H1 (cell line): Measurements from ENCODE around the gene INKA2. TPM values are rescaled to one million over a fixed set of nuclear protein-coding genes. Genes with fewer than 3 reads are reported as not detected.

Source experiments
- BCL11A ChIP-seq, 2 experiments: IDR thresholded peaks; one replicate each; pipeline ENCODE4 v1.6.1; 2011; ENCODE audit warnings: low read depth in 2 of 2, low read length in 2 of 2, mild to moderate bottlenecking in 2 of 2
- CTBP2 ChIP-seq: IDR thresholded peaks from 2 replicates; pipeline ENCODE4 v1.7.0; 2011; ENCODE audit warnings: borderline replicate concordance, mild to moderate bottlenecking, moderate library complexity, mixed read lengths, low read length; ENCODE audit not compliant: insufficient read depth, insufficient read length
- EZH2 ChIP-seq: fragments of 200-600 bp; sonication (generic); IDR thresholded peaks from 2 replicates; pipeline ENCODE4 v1.7.1; 2012; ENCODE audit warnings: low read depth, mild to moderate bottlenecking, moderate library complexity, low read length, inconsistent platforms; ENCODE audit not compliant: severe bottlenecking
- GABPA ChIP-seq: IDR thresholded peaks from 2 replicates; pipeline ENCODE4 v1.6.1; 2011; ENCODE audit warnings: mild to moderate bottlenecking, low read length, moderate library complexity, borderline replicate concordance; ENCODE audit not compliant: insufficient read depth
- HDAC2 ChIP-seq, 2 experiments: fragments of 300-600 bp in 1 of 2; sonication (generic) in 1 of 2; IDR thresholded peaks; 2 replicates each; pipeline ENCODE4 v1.6.1; 2011 to 2012; ENCODE audit warnings: low read depth in 2 of 2, low read length in 2 of 2, mild to moderate bottlenecking in 2 of 2, moderate library complexity in 2 of 2, borderline replicate concordance in 1 of 2, inconsistent platforms in 1 of 2
- JUND ChIP-seq: IDR thresholded peaks from 2 replicates; pipeline ENCODE4 v1.6.1; 2011; ENCODE audit warnings: mild to moderate bottlenecking, improper control_type of control experiment, low read length
- KDM1A ChIP-seq: fragments of 200-600, 300-600 bp; sonication (generic); IDR thresholded peaks from 2 replicates; pipeline ENCODE4 v1.7.1; 2016; ENCODE audit warnings: mild to moderate bottlenecking, low read length, borderline replicate concordance
- KDM5A ChIP-seq: fragments of 200-600 bp; IDR thresholded peaks from 2 replicates; pipeline ENCODE4 v1.7.1; 2012; ENCODE audit warnings: mild to moderate bottlenecking, low read length, inconsistent platforms, mixed read lengths
- RAD21 ChIP-seq, 2 experiments: IDR thresholded peaks in 1 of 2; conservative IDR thresholded peaks in 1 of 2; 2 replicates each; pipeline ENCODE4 v1.6.1; 2011; ENCODE audit warnings: low read depth in 2 of 2, low read length in 2 of 2, improper control_type of control experiment in 1 of 2, inconsistent platforms in 1 of 2, mild to moderate bottlenecking in 1 of 2, moderate library complexity in 1 of 2
- RBBP5 ChIP-seq: IDR thresholded peaks from 2 replicates; pipeline ENCODE4 v1.7.1; 2012; ENCODE audit warnings: low read depth, mild to moderate bottlenecking, inconsistent platforms, low read length, moderate library complexity, borderline replicate concordance
- RNF2 ChIP-seq: fragments of 200-900, 300-1000 bp; sonication (generic); IDR thresholded peaks from 2 replicates; pipeline ENCODE4 v1.7.1; 2016; ENCODE audit warnings: borderline replicate concordance, low read depth, mild to moderate bottlenecking, antibody characterized with exemption, low read length; ENCODE audit not compliant: poor library complexity, severe bottlenecking; ENCODE audit errors: missing control alignments
- SIX5 ChIP-seq: IDR thresholded peaks from 2 replicates; pipeline ENCODE4 v1.6.1; 2011; ENCODE audit warnings: mild to moderate bottlenecking, low read depth, low read length
- SP4 ChIP-seq: IDR thresholded peaks from 2 replicates; pipeline ENCODE4 v1.6.1; 2012; ENCODE audit warnings: low read length, inconsistent platforms
- TAF1 ChIP-seq: IDR thresholded peaks from 2 replicates; pipeline ENCODE4 v1.6.1; 2011; ENCODE audit warnings: mild to moderate bottlenecking, low read depth, low read length
- TCF12 ChIP-seq: IDR thresholded peaks from 2 replicates; pipeline ENCODE4 v1.6.1; 2011; ENCODE audit warnings: low read depth, mild to moderate bottlenecking, low read length
- TEAD4 ChIP-seq: IDR thresholded peaks from 2 replicates; pipeline ENCODE4 v1.6.1; 2012; ENCODE audit warnings: low read depth, low read length, inconsistent platforms, mixed read lengths
- YY1 ChIP-seq: IDR thresholded peaks from 2 replicates; pipeline ENCODE4 v1.6.1; 2011; ENCODE audit warnings: low read depth, mild to moderate bottlenecking, low read length
- ZNF274 ChIP-seq: IDR thresholded peaks from 2 replicates; pipeline ENCODE4 v1.7.0; 2012; ENCODE audit warnings: low read length, borderline replicate concordance; ENCODE audit errors: extremely low read depth
- polyA plus RNA-seq, 7 experiments: library from polyadenylated mRNA; depleted of rRNA in 3 of 7; stranded (reverse) in 5 of 7; unstranded in 2 of 7; fragments of >200 nt in 5 of 7; fragments of 200-250 nt in 2 of 7; gene quantifications; 1 replicate in 5 of 7; 2 replicates in 1 of 7; 4 replicates in 1 of 7; pipeline versions ENCODE4 v1.2.1 to v1.2.3, GENCODE V29; 2011 to 2013; ENCODE audit warnings: missing spikeins in 2 of 7, mixed read lengths in 2 of 7
- total RNA-seq: library from RNA; stranded (reverse); fragmentation: NEBNext Ultra II Directional; extraction: Animal tissue kit (Norgen Biotek cat#: 25700); gene quantifications from 2 replicates; pipeline ENCODE4 v1.2.1, GENCODE V29; 2021
- TF ChIP-seq, protein P1 (sequence below): IDR thresholded peaks from 2 replicates; pipeline ENCODE4 v1.6.1; 2011; ENCODE audit warnings: low read length, improper control_type of control experiment
- TF ChIP-seq, protein P2 (sequence below): IDR thresholded peaks from 2 replicates; pipeline ENCODE4 v1.6.1; 2012; ENCODE audit warnings: low read length, inconsistent platforms

The INKA2 gene
- total and polyA plus RNA-seq, 2 of the 8 experiments (the other 6 are each of a cell fraction or from before 2014, with no cell fraction given), result 4.2 to 11.5 TPM

DNA sequence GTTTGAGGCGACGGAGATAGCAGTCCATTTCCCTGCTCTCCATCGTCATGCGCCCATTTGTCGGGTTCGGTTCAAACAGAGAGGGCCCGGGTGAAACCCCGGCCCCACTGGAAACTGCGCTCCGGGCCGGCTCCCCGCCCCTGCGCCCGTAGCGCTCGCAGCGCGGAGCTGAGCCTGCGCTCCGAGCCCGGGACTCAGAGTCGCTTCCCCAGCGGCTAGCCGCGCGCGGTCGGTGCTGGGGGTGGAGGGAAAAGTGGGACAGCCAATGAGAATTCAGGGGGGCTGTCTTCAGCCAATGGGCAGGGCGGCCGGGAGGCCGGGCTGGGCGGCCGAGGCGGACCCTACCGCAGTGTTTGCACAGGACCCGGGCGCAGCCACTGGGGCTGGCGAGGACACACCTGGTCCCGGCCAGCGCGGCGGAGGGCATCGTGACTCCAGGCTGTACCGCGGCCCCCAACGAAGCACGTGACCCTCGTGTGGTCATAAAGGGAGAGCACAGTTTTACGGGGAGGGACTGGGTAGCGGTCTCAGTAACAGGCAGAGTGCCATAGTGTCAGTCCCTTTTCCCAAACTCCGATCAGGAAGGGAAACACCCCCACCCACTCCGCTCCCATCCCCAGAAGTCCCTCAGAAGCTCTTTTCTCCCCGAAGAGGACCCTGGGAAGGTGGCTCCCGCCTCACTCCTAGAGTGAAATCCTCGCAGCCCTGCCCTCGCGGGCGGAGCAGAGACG, at the start of gene INKA2 (continued):
- TF ChIP-seq CTBP2, result peak; percentile 10
- no peak for TF ChIP-seq BCL11A (IDR thresholded peaks at IDR 0.05; ENCODE audit: low read depth in 2 of 2, low read length in 2 of 2)
- TF ChIP-seq SIX5, result no peak
- peak; percentile 82; the same call in 1 of the 2 replicates for TF ChIP-seq TAF1
- TF ChIP-seq RNF2, result no peak
- TF ChIP-seq KDM5A, result no peak
- no peak for TF ChIP-seq EZH2
- no peak for TF ChIP-seq KDM1A
- no peak for TF ChIP-seq ZNF274
- TF ChIP-seq TCF12, result no peak
- no peak for TF ChIP-seq SP4
- TF ChIP-seq HDAC2 (IDR thresholded peaks at IDR 0.05; ENCODE audit: borderline replicate concordance in 1 of 2, low read depth in 2 of 2, low read length in 2 of 2), result 0 out of 4 replicates have a peak, but pooled peaks of 1 of the 2 experiments have one; percentile 17
- no peak for TF ChIP-seq RBBP5
- no peak for TF ChIP-seq YY1
- TF ChIP-seq RAD21 (IDR thresholded peaks at IDR 0.05 in 1 of 2, conservative IDR thresholded peaks at IDR 0.05 in 1 of 2; ENCODE audit: low read depth in 2 of 2, low read length in 2 of 2), result no peak
- no peak for TF ChIP-seq TEAD4
- TF ChIP-seq GABPA, result no peak
- TF ChIP-seq, protein P1, sequence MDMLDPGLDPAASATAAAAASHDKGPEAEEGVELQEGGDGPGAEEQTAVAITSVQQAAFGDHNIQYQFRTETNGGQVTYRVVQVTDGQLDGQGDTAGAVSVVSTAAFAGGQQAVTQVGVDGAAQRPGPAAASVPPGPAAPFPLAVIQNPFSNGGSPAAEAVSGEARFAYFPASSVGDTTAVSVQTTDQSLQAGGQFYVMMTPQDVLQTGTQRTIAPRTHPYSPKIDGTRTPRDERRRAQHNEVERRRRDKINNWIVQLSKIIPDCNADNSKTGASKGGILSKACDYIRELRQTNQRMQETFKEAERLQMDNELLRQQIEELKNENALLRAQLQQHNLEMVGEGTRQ, result peak; percentile 68; the same call in 1 of the 2 replicates
- TF ChIP-seq, protein P2, sequence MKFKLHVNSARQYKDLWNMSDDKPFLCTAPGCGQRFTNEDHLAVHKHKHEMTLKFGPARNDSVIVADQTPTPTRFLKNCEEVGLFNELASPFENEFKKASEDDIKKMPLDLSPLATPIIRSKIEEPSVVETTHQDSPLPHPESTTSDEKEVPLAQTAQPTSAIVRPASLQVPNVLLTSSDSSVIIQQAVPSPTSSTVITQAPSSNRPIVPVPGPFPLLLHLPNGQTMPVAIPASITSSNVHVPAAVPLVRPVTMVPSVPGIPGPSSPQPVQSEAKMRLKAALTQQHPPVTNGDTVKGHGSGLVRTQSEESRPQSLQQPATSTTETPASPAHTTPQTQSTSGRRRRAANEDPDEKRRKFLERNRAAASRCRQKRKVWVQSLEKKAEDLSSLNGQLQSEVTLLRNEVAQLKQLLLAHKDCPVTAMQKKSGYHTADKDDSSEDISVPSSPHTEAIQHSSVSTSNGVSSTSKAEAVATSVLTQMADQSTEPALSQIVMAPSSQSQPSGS, result no peak
- no peak for TF ChIP-seq JUND
